AG10803 (cell line): ENCODE results near the gene LAIR1.

Experiments used
- DNase-seq: peaks from one replicate; pipeline ENCODE4 v3.0.0; 2010; ENCODE audit warnings: low read depth
- H3K4me3 ChIP-seq: 2 replicates; pipeline ENCODE4 v1.5.1; 2011; ENCODE audit warnings: mild to moderate bottlenecking, low read length, control low read depth
- TF ChIP-seq, protein P1 (sequence below): conservative IDR thresholded peaks from 2 replicates; pipeline ENCODE4 v1.5.1; 2011; ENCODE audit warnings: mild to moderate bottlenecking, low read length, control low read depth, inconsistent platforms

The LAIR1 gene

DNA sequence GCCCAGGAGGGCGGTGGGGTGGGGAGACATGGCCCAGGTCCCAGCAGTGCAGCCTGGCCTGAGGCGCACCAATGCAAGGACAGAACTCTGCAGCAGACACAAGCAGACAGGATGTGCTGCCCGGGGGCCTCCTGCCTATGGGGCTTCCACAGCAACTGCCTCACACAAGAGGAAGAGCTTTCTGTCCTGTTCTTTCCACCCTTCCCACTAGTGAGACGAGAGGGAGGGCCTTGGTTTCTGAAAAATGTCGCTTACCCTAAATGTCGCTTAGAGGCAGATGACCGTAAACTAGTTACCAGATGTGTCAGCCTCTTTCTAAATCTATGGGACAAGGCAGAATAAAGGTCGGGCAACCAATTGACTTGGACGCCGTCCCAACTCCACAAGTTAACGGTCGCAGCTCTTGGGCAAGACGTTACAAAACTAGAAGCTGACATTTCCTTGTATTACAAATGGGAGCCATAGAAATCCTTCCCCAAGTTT lies at the start of gene LAIR1:
Gene LAIR1, minus strand, starts transcription at position 157 of the 483 bp plus-strand sequence. Its CDS starts 127 bp downstream, at position 30.
- TF ChIP-seq, protein P1, sequence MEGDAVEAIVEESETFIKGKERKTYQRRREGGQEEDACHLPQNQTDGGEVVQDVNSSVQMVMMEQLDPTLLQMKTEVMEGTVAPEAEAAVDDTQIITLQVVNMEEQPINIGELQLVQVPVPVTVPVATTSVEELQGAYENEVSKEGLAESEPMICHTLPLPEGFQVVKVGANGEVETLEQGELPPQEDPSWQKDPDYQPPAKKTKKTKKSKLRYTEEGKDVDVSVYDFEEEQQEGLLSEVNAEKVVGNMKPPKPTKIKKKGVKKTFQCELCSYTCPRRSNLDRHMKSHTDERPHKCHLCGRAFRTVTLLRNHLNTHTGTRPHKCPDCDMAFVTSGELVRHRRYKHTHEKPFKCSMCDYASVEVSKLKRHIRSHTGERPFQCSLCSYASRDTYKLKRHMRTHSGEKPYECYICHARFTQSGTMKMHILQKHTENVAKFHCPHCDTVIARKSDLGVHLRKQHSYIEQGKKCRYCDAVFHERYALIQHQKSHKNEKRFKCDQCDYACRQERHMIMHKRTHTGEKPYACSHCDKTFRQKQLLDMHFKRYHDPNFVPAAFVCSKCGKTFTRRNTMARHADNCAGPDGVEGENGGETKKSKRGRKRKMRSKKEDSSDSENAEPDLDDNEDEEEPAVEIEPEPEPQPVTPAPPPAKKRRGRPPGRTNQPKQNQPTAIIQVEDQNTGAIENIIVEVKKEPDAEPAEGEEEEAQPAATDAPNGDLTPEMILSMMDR = no peak
- no peak for DNase-seq
- no peak within 1 kb of the TSS for H3K4me3 ChIP-seq

DNA sequence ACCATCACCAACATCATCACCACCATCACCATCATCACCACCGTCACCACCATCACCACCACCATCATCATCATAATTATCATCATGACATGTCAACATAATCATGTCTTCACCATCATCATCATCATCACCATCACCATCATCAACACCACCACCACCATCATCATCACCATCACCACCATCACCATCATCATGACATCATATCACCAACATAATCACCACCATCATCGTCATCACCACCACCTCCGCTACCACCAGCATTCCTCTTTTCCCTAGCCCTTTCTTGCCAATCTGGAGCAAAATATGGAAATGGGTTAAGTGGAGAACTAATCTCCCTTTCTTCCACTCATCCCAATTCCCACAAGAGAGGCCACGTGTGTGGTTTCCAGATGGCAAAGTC lies 49.4 kb upstream of the LAIR1 start:
- no peak for DNase-seq
- TF ChIP-seq, protein P1 = no peak
- no peak overlapping the region for H3K4me3 ChIP-seq

GRCh38 chr19:54412877-54413276 lies 48.1 kb upstream of the LAIR1 start:
- DNase-seq = no peak
- TF ChIP-seq, protein P1 = no peak
- no peak overlapping the region for H3K4me3 ChIP-seq

DNA sequence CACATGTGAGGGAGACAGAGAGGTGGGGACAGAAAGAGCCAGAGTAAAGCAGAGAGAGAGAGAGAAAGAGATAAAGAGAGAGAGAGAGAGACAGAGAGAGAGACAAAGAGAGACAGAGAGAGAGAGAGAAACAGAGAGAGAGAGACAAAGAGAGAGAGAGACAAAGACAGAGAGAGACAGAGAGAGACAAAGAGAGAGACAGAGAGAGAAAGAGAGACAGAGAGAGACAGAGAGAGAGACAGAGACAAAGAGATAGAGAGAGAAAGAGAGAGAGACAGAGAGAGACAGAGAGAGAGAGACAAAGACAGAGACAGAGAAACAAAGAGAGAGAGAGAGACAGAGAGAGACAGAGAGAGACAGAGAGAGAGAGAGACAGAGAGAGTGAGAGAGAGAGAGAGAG lies 46.3 kb upstream of the LAIR1 start:
- no peak overlapping the region for H3K4me3 ChIP-seq
- TF ChIP-seq, protein P1 = no peak
- no peak for DNase-seq

GRCh38 chr19:54408456-54409026 lies 43.8 kb upstream of the LAIR1 start:
- no peak for DNase-seq
- H3K4me3 ChIP-seq = no peak overlapping the region
- TF ChIP-seq, protein P1 = no peak

GRCh38 chr19:54407780-54408179 lies 43.0 kb upstream of the LAIR1 start:
- TF ChIP-seq, protein P1 = no peak
- no peak for DNase-seq

GRCh38 chr19:54405628-54406027 lies 40.9 kb upstream of the LAIR1 start:
- DNase-seq = no peak
- TF ChIP-seq, protein P1 = no peak

More at GRCh38 chr19:54407780-54408179, 43.0 kb upstream of the LAIR1 start:
- H3K4me3 ChIP-seq = no peak overlapping the region

More at GRCh38 chr19:54405628-54406027, 40.9 kb upstream of the LAIR1 start:
- H3K4me3 ChIP-seq = no peak overlapping the region
